Stomach smooth muscle (tissue), 2 donors: Measurements from ENCODE around the gene GSTO2.

Experiments
- H3K27ac ChIP-seq: one replicate; pipeline ENCODE4 v1.7.0; 2013; ENCODE audit warnings: mild to moderate bottlenecking, low read length, inconsistent platforms
- H3K27me3 ChIP-seq, 2 donors: one replicate each; pipeline ENCODE4 v1.7.0; 2013; ENCODE audit warnings: low read length in 2 of 2; ENCODE audit not compliant: insufficient read depth in 2 of 2, control insufficient read depth in 1 of 2
- H3K36me3 ChIP-seq, 2 donors: one replicate each; pipeline ENCODE4 v1.7.0; 2013; ENCODE audit warnings: low read length in 2 of 2; ENCODE audit not compliant: control insufficient read depth in 2 of 2, insufficient read depth in 2 of 2
- H3K4me1 ChIP-seq: one replicate; pipeline ENCODE4 v1.7.0; 2013; ENCODE audit warnings: low read length; ENCODE audit not compliant: control insufficient read depth, insufficient read depth
- H3K4me3 ChIP-seq, 2 donors: one replicate each; pipeline ENCODE4 v1.7.0; 2013; ENCODE audit warnings: low read length in 2 of 2
- H3K9ac ChIP-seq, 2 donors: one replicate each; pipeline ENCODE4 v1.7.0; 2013; ENCODE audit warnings: low read length in 2 of 2, mild to moderate bottlenecking in 1 of 2
- H3K9me3 ChIP-seq, 2 donors: one replicate each; pipeline ENCODE4 v1.7.0; 2013; ENCODE audit warnings: low read length in 2 of 2; ENCODE audit not compliant: control insufficient read depth in 2 of 2
- donor health status: healthy.
- donor health status: Pancreatic carcinoma.

The GSTO2 gene

GRCh38 chr10:104281694-104282093 is 12.7 kb downstream of the GSTO2 start:
- no peaks in the 10 kb centered on the region for H3K9me3 ChIP-seq
- H3K27ac ChIP-seq: no peak overlapping the region
- no peaks in the 10 kb centered on the region for H3K4me1 ChIP-seq
- H3K36me3 ChIP-seq: no peaks in the 10 kb centered on the region
- H3K9ac ChIP-seq: no peak overlapping the region
- no peak overlapping the region for H3K4me3 ChIP-seq
- H3K27me3 ChIP-seq: no peaks in the 10 kb centered on the region

DNA sequence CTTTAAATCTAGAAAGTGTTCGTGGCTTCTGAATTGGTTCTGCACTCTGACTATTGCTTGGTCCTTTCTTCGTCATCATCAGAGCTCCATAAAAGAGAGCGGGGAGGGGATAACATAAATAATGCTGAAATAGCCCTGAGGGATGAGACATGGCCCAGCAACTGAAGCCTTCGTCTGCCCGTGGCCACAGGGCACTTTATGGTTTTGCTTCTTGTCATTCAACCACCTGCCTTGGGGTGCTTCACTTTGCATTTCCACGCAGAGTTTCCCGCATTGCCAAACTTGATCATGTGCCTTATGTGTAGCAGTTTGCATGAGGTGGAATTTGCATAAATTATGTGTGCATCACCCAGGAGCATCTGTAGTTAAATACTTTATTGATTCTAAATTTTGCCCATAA is 15.9 kb downstream of the GSTO2 start:
- no peak overlapping the region for H3K4me3 ChIP-seq
- H3K36me3 ChIP-seq: no peaks in the 10 kb centered on the region
- no peaks in the 10 kb centered on the region for H3K4me1 ChIP-seq
- H3K9ac ChIP-seq: no peak overlapping the region
- no peaks in the 10 kb centered on the region for H3K27me3 ChIP-seq
- no peaks in the 10 kb centered on the region for H3K9me3 ChIP-seq
- no peak overlapping the region for H3K27ac ChIP-seq

DNA sequence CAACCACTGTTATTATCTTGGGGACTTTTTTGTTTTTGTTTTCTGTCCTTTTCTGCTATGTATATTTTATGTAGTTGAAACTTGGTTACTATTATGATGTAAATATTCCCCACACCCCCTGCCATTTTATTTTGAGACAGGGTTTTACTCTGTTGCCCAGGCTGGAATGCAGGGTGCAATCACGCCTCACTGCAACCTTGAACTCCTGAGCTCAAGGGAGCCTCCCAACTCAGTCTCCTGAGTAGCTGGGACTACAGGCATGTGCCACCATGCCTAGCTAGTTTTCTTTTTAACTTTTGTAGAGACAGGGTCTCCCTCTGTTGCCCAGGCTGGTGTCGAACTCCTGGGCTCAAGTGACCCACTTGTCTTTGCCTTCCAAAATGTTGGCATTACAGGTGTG is 18.0 kb downstream of the GSTO2 start:
- peaks cover 6% of the 10 kb centered on the region for H3K4me1 ChIP-seq
- H3K27me3 ChIP-seq: no peaks in the 10 kb centered on the region
- H3K9ac ChIP-seq: no peak overlapping the region
- no peaks in the 10 kb centered on the region for H3K9me3 ChIP-seq
- no peaks in the 10 kb centered on the region for H3K36me3 ChIP-seq
- no peak overlapping the region for H3K4me3 ChIP-seq
- H3K27ac ChIP-seq: no peak overlapping the region

DNA sequence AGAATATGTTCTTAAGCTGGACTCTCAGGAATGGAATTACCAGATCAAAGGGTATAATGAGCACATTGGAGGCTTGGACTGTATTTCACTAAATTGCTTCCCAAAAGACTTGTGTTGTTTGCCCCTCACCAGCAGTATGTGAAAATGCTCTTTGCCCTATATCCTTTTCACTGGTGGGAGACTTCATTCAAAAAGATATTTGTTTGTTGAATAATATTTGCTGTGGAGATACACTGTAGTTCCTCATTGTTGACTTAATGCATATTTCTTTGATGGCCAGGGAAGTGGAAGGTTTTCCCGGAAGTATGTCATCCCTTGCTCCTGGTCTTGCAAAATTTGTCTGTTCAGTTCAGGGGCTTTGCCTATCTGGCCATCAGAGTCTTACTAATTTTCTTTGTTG is 19.4 kb downstream of the GSTO2 start:
- H3K9ac ChIP-seq: no peak overlapping the region
- no peaks in the 10 kb centered on the region for H3K36me3 ChIP-seq
- no peaks in the 10 kb centered on the region for H3K27me3 ChIP-seq
- H3K27ac ChIP-seq: no peak overlapping the region
- H3K9me3 ChIP-seq: no peaks in the 10 kb centered on the region
- peaks cover 6% of the 10 kb centered on the region for H3K4me1 ChIP-seq
- H3K4me3 ChIP-seq: no peak overlapping the region

DNA sequence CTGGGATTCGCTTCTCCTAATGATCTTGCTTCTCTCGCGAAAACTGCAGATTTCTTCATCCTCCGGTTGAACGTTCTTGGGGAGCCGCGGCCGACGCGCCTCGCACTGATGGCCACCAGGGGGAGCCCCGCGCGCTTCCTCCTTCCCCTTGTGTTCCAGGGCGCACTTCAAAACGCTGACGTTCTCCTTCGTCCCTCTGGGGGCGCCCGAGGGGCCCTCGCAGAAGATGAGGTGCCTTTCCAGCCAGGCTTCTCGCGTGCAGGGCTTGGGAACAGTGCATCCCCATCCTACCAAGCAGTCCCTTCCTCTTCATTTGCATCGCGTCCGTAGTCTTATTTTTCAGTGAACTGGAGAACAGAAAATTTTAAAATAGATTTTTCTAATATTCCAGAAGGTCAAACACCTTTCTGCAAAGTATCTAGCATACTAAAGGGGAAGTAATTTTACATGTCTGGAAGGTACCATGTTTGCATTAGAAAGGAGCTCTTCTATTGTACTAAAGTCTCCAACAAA is 22.5 kb downstream of the GSTO2 start:
- H3K27me3 ChIP-seq: no peaks in the 10 kb centered on the region
- no peak overlapping the region for H3K4me3 ChIP-seq
- H3K36me3 ChIP-seq: no peaks in the 10 kb centered on the region
- no peak overlapping the region for H3K27ac ChIP-seq
- no peaks in the 10 kb centered on the region for H3K9me3 ChIP-seq
- H3K4me1 ChIP-seq: peaks cover 6% of the 10 kb centered on the region
- H3K9ac ChIP-seq: no peak overlapping the region

DNA sequence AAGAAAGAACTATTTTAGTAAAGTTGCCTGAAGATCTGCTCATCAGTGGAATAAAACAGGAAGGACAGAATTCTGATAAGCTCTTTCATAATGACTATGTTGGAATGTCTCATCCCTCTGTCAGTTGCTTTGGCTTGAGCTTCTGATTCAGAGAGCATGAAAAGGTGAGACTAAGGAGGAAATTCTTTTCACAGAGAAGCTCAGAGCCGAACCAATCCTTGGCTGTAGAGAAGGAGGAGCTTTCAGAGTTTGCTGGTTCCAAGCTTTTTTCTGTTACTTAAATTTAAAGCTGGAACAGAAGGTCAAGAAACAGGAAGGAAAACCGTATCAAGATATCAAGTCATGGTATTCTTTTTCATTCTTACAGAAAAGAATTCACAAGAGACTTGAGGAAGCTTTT is 24.0 kb downstream of the GSTO2 start:
- peaks cover 6% of the 10 kb centered on the region for H3K4me1 ChIP-seq
- H3K9me3 ChIP-seq: no peaks in the 10 kb centered on the region
- no peak overlapping the region for H3K4me3 ChIP-seq
- no peak overlapping the region for H3K27ac ChIP-seq
- no peaks in the 10 kb centered on the region for H3K27me3 ChIP-seq
- H3K36me3 ChIP-seq: no peaks in the 10 kb centered on the region
- H3K9ac ChIP-seq: no peak overlapping the region

- H3K27ac ChIP-seq: no peak overlapping the region
These were observed 24.9 kb downstream of the GSTO2 start for GRCh38 chr10:104293781-104294321.

GRCh38 chr10:104296687-104297436 is 27.9 kb downstream of the GSTO2 start:
- Histone ChIP-seq H3K4me3 (no peak overlapping the region), H3K9me3 (no peaks in the 10 kb centered on the region), H3K27ac (no peak overlapping the region), H3K27me3 (no peaks in the 10 kb centered on the region), H3K4me1 (peaks cover 24% of the 10 kb centered on the region), H3K9ac (no peak overlapping the region), H3K36me3 (no peaks in the 10 kb centered on the region)

More at GRCh38 chr10:104293781-104294321, 24.9 kb downstream of the GSTO2 start:
- Histone ChIP-seq H3K27me3 (no peaks in the 10 kb centered on the region), H3K4me3 (no peak overlapping the region), H3K36me3 (no peaks in the 10 kb centered on the region), H3K9ac (no peak overlapping the region), H3K4me1 (peaks cover 7% of the 10 kb centered on the region), H3K9me3 (no peaks in the 10 kb centered on the region)

- Histone ChIP-seq H3K4me1 (peaks cover 25% of the 10 kb centered on the region), H3K36me3 (no peaks in the 10 kb centered on the region), H3K4me3 (no peak overlapping the region), H3K9me3 (no peaks in the 10 kb centered on the region), H3K9ac (no peak overlapping the region), H3K27ac (no peak overlapping the region), H3K27me3 (no peaks in the 10 kb centered on the region)
These were observed 29.0 kb downstream of the GSTO2 start for GRCh38 chr10:104297697-104298660.

GRCh38 chr10:104299031-104299904 is 30.3 kb downstream of the GSTO2 start:
- H3K4me3 ChIP-seq: no peak overlapping the region
- peak overlapping the region; percentile 84 for H3K27ac ChIP-seq
- peaks cover 26% of the 10 kb centered on the region for H3K4me1 ChIP-seq
- H3K27me3 ChIP-seq: no peaks in the 10 kb centered on the region
- H3K9ac ChIP-seq: no peak overlapping the region
- no peaks in the 10 kb centered on the region for H3K9me3 ChIP-seq
- no peaks in the 10 kb centered on the region for H3K36me3 ChIP-seq
